ENCODE results near the gene NCAPG2.

- TF ChIP-seq, protein P1, sequence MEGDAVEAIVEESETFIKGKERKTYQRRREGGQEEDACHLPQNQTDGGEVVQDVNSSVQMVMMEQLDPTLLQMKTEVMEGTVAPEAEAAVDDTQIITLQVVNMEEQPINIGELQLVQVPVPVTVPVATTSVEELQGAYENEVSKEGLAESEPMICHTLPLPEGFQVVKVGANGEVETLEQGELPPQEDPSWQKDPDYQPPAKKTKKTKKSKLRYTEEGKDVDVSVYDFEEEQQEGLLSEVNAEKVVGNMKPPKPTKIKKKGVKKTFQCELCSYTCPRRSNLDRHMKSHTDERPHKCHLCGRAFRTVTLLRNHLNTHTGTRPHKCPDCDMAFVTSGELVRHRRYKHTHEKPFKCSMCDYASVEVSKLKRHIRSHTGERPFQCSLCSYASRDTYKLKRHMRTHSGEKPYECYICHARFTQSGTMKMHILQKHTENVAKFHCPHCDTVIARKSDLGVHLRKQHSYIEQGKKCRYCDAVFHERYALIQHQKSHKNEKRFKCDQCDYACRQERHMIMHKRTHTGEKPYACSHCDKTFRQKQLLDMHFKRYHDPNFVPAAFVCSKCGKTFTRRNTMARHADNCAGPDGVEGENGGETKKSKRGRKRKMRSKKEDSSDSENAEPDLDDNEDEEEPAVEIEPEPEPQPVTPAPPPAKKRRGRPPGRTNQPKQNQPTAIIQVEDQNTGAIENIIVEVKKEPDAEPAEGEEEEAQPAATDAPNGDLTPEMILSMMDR (optimal IDR thresholded peaks at IDR 0.05 in 1 of 3, IDR thresholded peaks at IDR 0.05 in 1 of 3, conservative IDR thresholded peaks at IDR 0.05 in 1 of 3; ENCODE audit: extremely low read depth in 1 of 3, insufficient read depth in 2 of 3, low read length in 3 of 3), result no peak
- TF ChIP-seq EZH2 (IDR thresholded peaks at IDR 0.05; ENCODE audit: low read length), result no peak
These were observed 93.1 kb downstream of the NCAPG2 start for GRCh38 chr7:158611541-158611940.

All from keratinocyte (primary cell).